GM19467 (cell line): ENCODE data around the gene MSANTD3.
"Not testable (repeated sequence)": the region's sequence is repeated elsewhere in the genome, so short reads cannot be mapped to it uniquely, and the experiment has no call there.

Experiments
- ATAC-seq: cut with Tn5 transposase; IDR thresholded peaks from one replicate; pipeline ENCODE4 v1.9.1; 2021; ENCODE audit warnings: mild to moderate bottlenecking, moderate library complexity; ENCODE audit not compliant: unreplicated experiment

The MSANTD3 gene, protein sequence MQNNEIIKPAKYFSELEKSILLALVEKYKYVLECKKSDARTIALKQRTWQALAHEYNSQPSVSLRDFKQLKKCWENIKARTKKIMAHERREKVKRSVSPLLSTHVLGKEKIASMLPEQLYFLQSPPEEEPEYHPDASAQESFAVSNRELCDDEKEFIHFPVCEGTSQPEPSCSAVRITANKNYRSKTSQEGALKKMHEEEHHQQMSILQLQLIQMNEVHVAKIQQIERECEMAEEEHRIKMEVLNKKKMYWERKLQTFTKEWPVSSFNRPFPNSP

GRCh38 chr9:100426530-100427365 lies at the start of gene MSANTD3:
Gene MSANTD3, plus strand, starts transcription at chr9:100427143. Its CDS starts 14,796 bp downstream, at chr9:100441939.
- peak; percentile 72 for ATAC-seq

DNA sequence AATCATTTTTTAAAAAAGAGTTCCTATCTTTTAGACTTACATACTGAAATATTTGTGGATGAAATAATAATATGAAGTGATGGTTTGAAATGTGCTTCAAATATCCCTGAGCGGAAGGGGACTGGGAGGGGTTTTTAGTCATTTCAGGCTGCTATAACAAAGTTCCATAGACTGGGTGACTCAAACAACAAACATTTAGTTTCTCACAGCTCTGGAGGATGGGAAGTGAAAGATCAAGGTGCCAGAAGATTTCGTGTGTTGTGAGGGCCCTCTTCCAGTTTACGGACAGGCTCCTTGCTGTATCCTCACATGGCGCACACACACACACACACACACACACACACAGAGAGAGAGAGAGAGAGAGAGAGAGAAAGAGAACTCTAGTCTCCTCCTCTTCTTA lies 47.1 kb upstream of the MSANTD3 start:
- no peak for ATAC-seq

GRCh38 chr9:100392989-100393388 lies 34.0 kb upstream of the MSANTD3 start:
- not testable (repeated sequence) for ATAC-seq

- no peak for ATAC-seq
These were observed 32.8 kb upstream of the MSANTD3 start for GRCh38 chr9:100394032-100394695.

GRCh38 chr9:100394816-100395215 lies 32.1 kb upstream of the MSANTD3 start:
- ATAC-seq = no peak

DNA sequence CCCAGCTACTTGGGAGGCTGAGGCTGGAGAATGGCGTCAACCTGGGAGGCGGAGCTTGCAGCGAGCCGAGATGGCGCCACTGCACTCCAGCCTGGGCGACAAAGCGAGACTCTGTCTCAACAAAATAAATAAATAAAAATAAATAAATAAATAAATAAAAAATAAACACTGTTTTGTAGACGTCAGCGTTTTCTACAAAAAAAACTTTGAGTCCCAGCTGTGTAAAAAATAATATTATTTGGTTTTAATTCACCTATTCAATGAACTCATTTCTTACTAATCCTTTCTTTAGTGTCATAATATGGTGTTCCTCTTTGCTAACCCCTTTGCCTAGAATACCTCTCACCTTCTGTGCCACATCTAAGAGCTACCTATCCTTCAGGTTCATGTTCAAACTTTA lies 30.2 kb upstream of the MSANTD3 start:
- ATAC-seq = no peak

DNA sequence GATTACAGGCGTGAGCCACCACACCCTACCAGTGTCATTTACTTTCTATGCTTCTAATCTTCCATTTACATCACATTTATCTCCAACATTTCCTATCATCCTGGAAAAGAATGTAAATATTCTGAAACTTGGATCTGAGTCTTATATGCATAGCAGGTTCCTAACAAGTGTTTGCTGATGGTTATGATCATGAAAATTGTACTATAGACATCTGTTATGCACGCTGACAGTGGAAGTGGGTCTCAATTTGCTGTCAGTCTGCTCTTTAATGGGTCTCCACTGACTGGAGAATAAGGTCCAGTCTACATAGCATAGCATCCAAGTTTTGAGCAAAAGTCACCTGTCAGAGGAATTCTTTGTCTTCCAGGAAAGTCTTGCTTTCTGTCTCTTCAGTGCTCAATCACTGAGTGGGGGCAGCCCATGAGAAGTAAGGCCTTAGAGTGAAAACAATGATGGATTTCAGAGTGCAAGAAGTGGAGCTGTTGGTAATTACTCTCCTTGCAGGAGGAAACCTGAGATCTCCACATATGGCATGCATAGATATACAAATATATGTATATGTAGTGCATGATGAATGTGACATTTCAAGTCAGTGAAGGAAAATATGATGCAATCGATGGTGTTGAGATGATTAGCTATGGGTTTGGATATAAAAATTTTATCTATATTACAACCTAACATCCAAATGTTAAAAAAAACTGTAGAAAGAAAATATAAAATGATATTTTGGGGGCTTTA lies 29.2 kb upstream of the MSANTD3 start:
- no peak for ATAC-seq

GRCh38 chr9:100401042-100401441 lies 25.9 kb upstream of the MSANTD3 start:
- ATAC-seq = no peak

DNA sequence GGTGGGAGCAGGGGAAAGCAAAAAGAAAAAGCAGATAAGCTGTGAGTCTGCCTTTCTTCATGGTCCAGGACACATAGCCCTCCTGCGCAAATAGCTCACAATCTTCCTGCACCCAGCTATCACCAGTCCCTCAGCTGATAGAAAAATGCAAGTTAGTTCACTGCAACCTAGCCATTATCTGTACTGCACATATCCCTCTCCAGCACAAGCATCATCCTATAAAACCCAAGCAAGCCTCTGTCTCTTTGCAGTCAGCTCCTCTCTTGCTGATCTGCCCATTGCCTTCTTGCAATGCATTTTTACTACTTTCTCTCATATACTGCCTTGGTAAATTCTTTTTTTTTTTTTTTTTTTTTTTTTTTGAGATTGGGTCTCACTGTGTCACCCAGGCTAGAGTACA lies 20.0 kb upstream of the MSANTD3 start:
- no peak for ATAC-seq

GRCh38 chr9:100408546-100409175 lies 18.3 kb upstream of the MSANTD3 start:
- no peak for ATAC-seq

DNA sequence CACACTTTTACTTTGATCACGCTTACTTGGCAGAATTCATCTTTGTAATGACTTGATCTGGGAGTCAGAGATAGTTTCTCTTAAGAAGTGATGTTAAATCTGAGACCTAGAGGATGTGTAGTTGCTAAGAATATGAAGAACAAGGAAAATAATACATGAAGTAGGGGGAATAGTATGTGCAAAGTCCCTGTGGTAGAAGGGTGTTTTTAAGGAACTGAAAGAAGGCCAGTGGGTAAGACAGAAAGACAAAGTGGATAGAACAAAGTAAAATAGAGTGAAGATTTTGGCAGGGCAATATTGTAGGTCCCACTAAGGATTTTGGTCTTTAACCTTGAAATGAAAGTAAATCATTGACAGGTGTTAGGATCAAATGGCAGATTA lies 17.8 kb upstream of the MSANTD3 start:
- no peak for ATAC-seq

- peak; percentile 100 for ATAC-seq
These were observed 15.3 kb upstream of the MSANTD3 start for GRCh38 chr9:100411472-100412283.

DNA sequence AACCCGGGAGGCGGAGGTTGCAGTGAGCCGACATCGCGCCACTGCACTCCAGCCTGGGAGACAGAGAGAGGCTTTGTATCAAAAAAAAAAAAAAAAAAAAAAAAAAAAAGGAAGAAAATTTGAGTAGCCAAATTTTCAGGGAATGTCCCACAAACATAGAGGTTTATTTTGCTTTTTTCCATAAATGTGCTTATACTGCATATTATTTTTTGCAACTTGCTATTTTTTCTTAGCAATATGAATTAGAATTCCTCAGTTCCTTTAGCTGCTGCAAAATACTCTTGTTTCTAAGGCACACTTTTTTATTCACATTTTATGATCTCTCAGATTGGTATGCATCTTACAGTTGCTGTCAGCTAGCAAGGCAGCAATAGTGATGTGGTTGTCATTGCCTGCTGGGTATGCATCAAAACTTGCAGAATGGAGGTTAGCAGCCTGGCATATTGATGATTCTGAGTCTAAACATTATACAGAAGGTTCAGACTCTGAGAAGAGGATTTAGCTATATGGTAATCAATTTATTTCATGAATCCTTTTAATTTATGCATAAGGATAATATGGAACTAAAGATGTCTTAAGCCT lies 13.0 kb upstream of the MSANTD3 start:
- ATAC-seq = no peak

- no peak for ATAC-seq
These were observed 9.1 kb upstream of the MSANTD3 start for GRCh38 chr9:100417815-100418214.

DNA sequence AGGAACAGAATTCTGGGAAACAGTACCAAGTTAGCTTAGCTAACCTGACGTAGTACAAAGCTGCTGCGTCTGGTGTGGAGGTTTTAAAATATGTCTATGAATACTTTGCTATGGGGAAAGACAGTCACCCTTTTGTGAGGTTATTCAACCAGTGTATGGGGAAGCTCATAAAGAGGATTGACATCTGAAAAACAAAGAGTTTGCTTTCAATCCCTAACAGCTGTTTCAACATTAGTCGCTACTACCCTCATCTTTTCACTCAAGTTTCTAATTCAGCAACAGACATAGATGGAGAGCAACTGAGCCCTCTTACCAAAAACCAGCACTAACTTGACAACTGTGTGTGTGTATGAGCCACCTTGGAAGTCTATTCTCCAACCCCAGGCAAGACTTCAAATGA lies 7.8 kb upstream of the MSANTD3 start:
- ATAC-seq = no peak

- not testable (repeated sequence) for ATAC-seq
These were observed 5.8 kb upstream of the MSANTD3 start for GRCh38 chr9:100421116-100421515.

DNA sequence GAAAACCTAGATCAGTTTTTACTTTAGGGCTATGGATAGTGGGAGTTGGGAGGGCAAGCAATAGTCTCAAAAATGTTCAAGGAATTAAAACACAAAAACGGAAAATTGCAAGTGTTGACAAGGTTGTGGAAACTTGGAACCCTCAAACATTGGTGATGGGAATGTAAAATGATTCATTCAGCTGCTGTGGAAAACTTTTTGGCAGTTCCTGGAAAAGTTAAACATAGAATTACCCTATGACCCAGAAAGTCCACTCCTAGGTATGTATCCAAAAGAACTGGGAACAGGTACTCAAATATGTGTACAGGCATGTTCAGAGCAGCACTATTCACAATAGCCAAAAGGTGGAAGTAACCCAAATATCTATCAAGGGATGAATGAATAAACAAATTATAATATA lies 1.2 kb upstream of the MSANTD3 start:
- ATAC-seq = no peak

- ATAC-seq = no peak
These were observed 784 bp upstream of the MSANTD3 start for GRCh38 chr9:100426189-100426529.
